Left lung (tissue), 10 donors: ENCODE data around the gene NPAS1. TPM values are rescaled to one million over a fixed set of nuclear protein-coding genes. Genes with fewer than 3 reads are reported as not detected.
"Not testable (repeated sequence)": the region's sequence is repeated elsewhere in the genome, so short reads cannot be mapped to it uniquely, and the experiment has no call there.

Source experiments
- ATAC-seq: fragments of 200-7000 bp; cut with Tn5 transposase; one replicate; pipeline ENCODE4 v1.9.1; 2020; ENCODE audit warnings: moderate library complexity
- DNase-seq, 4 donors: peaks; one replicate each; pipeline ENCODE4 v3.0.0-alpha.2; 2013 to 2020
- H3K27ac ChIP-seq, 2 donors: fragments of 200-600 bp; sonication (generic) in 1 of 2; one replicate each; pipeline versions ENCODE4 v1.5.0 to v1.8.0; 2020 to 2021
- H3K27me3 ChIP-seq, 2 donors: fragments of 200-600 bp; sonication (generic) in 1 of 2; one replicate each; pipeline versions ENCODE4 v1.5.0 to v1.8.0; 2020 to 2021
- H3K36me3 ChIP-seq, 2 donors: fragments of 200-600 bp; sonication (generic) in 1 of 2; one replicate each; pipeline versions ENCODE4 v1.5.0 to v1.8.0; 2020 to 2021
- H3K4me1 ChIP-seq, 2 donors: fragments of 200-600 bp; one replicate each; pipeline ENCODE4 v1.8.0; 2021
- H3K4me3 ChIP-seq, 2 donors: fragments of 200-600 bp; sonication (generic) in 1 of 2; one replicate each; pipeline versions ENCODE4 v1.5.0 to v1.8.0; 2020 to 2021; ENCODE audit warnings: mild to moderate bottlenecking in 1 of 2
- H3K9me3 ChIP-seq, 2 donors: fragments of 200-600 bp; sonication (generic) in 1 of 2; one replicate each; pipeline versions ENCODE4 v1.5.0 to v1.8.0; 2020 to 2021
- CTCF ChIP-seq, 2 donors: fragments of 200-600 bp; sonication (generic) in 1 of 2; IDR thresholded peaks; one replicate each; pipeline versions ENCODE4 v1.5.0 to v1.8.0; 2021; ENCODE audit warnings: antibody characterized with exemption in 2 of 2
- intact Hi-C, 2 donors: fragments of 100-400 bp; cut with DNase I; formaldehyde crosslinking; loops; one replicate each; pipeline versions ENCODE4 v1.11.2 to v1.14.2; 2022
- polyA plus RNA-seq, 6 donors: library from polyadenylated mRNA; unstranded; fragments of 120-200 nt; gene quantifications; one replicate each; pipeline ENCODE4 v1.2.1, GENCODE V29; 2013; ENCODE audit not compliant: insufficient read length in 6 of 6
- total RNA-seq, 2 donors: library from RNA; stranded (reverse); fragmentation: NEBNext Ultra II Directional; extraction: Animal tissue kit (Norgen Biotek cat#: 25700); gene quantifications; one replicate each; pipeline ENCODE4 v1.2.1, GENCODE V29; 2021
- donor health status: DM: no; HTN: yes; CAD: no.
- donor health status: DM: no; HTN: no; CAD: no.

NPAS1 gene
- total and polyA plus RNA-seq, 8 donors = 0.50 to 2.0 (median 1.3) TPM

- DNase-seq = peak in 2 of 4 donors; percentile 55 to 90
- intact Hi-C loops = no loop called here
- peak; percentile 14 for ATAC-seq
- Histone ChIP-seq H3K36me3 (peaks cover 0 to 97% of the 10 kb centered on the region in 2 donors), H3K4me3 (no peak overlapping the region), H3K4me1 (peaks cover 4 to 30% of the 10 kb centered on the region in 2 donors), H3K27me3 (no peaks in the 10 kb centered on the region), H3K27ac (peak overlapping the region in 1 of 2 donors; percentile 34), H3K9me3 (no peaks in the 10 kb centered on the region)
- no peak for TF ChIP-seq CTCF (IDR thresholded peaks at IDR 0.05)
Observed at GRCh38 chr19:47075179-47075810, 55.7 kb downstream of the NPAS1 start.

- peaks cover 0 to 97% of the 10 kb centered on the region in 2 donors for H3K36me3 ChIP-seq
- intact Hi-C loops = no loop called here
- DNase-seq = peak in 3 of 4 donors; percentile 21 to 87 (median 62)
- peaks cover 4 to 30% of the 10 kb centered on the region in 2 donors for H3K4me1 ChIP-seq
- ATAC-seq = no peak
- H3K27me3 ChIP-seq = no peaks in the 10 kb centered on the region
- TF ChIP-seq CTCF (IDR thresholded peaks at IDR 0.05) = no peak
- H3K4me3 ChIP-seq = no peak overlapping the region
- H3K27ac ChIP-seq = peak overlapping the region in 1 of 2 donors; percentile 34
- H3K9me3 ChIP-seq = no peaks in the 10 kb centered on the region
Observed at GRCh38 chr19:47075941-47076340, 56.3 kb downstream of the NPAS1 start.

- H3K27me3 ChIP-seq, H3K27ac ChIP-seq, ATAC-seq, intact Hi-C loops, H3K4me3 ChIP-seq, H3K9me3 ChIP-seq: not testable (repeated sequence)
- Histone ChIP-seq H3K4me1 (peaks cover 4 to 30% of the 10 kb centered on the region in 2 donors), H3K36me3 (peaks cover 0 to 97% of the 10 kb centered on the region in 2 donors)
- DNase-seq = peak in 1 of 4 donors; percentile 43
Observed at GRCh38 chr19:47078351-47078750, 58.7 kb downstream of the NPAS1 start.

- Histone ChIP-seq H3K9me3 (no peaks in the 10 kb centered on the region), H3K27me3 (no peaks in the 10 kb centered on the region), H3K4me1 (peaks cover 4 to 10% of the 10 kb centered on the region in 2 donors), H3K36me3 (peaks cover 0 to 100% of the 10 kb centered on the region in 2 donors), H3K4me3 (no peak overlapping the region), H3K27ac (no peak overlapping the region)
- intact Hi-C loops = loop anchor here in 1 of 2 donors (5.0 kb wide), 1 partner anchor 41 kb away; no protein-coding TSS in a partner anchor
- TF ChIP-seq CTCF (IDR thresholded peaks at IDR 0.05) = no peak
- DNase-seq (peak in 1 of 4 donors; percentile 25), ATAC-seq (no peak)
Observed at GRCh38 chr19:47081095-47081494, 61.5 kb downstream of the NPAS1 start.

- DNase-seq = peak in 1 of 4 donors; percentile 8
- no peak overlapping the region for H3K27ac ChIP-seq
- no peak overlapping the region for H3K4me3 ChIP-seq
- no peaks in the 10 kb centered on the region for H3K9me3 ChIP-seq
- peaks cover 0 to 100% of the 10 kb centered on the region in 2 donors for H3K36me3 ChIP-seq
- intact Hi-C loops = loop anchor here in 1 of 2 donors (5.0 kb wide), 1 partner anchor 40 kb away; no protein-coding TSS in a partner anchor
- H3K4me1 ChIP-seq = peaks cover 4 to 5% of the 10 kb centered on the region in 2 donors
- ATAC-seq = no peak
- TF ChIP-seq CTCF (IDR thresholded peaks at IDR 0.05) = no peak
- H3K27me3 ChIP-seq = no peaks in the 10 kb centered on the region
Observed at GRCh38 chr19:47082493-47082892, 62.9 kb downstream of the NPAS1 start.
